HEK293 (cell line): ENCODE measurements around the gene ALMS1.
"Not testable (repeated sequence)": the region's sequence is repeated elsewhere in the genome, so short reads cannot be mapped to it uniquely, and the experiment has no call there.

Experiments
- CTCF ChIP-seq: fragments of 450-650 bp; formaldehyde crosslinking; IDR thresholded peaks from 2 replicates; pipeline ENCODE4 v1.5.1; 2016; ENCODE audit warnings: missing biosample characterization, missing genetic modification characterization
- HOXA7 ChIP-seq: sonication (generic); formaldehyde crosslinking; IDR thresholded peaks from 2 replicates; pipeline ENCODE4 v1.8.1; 2022; ENCODE audit warnings: missing genetic modification reagents, borderline replicate concordance
- REPIN1 ChIP-seq: fragments of 450-650 bp; formaldehyde crosslinking; IDR thresholded peaks from 2 replicates; pipeline ENCODE4 v1.5.1; 2017; ENCODE audit warnings: missing biosample characterization, missing genetic modification characterization, low read depth
- REST ChIP-seq: fragments of 450-650 bp; formaldehyde crosslinking; IDR thresholded peaks from 2 replicates; pipeline ENCODE4 v1.5.1; 2016; ENCODE audit warnings: missing biosample characterization, missing genetic modification characterization
- SETDB1 ChIP-seq: IDR thresholded peaks from one replicate; pipeline ENCODE4 v1.6.1; 2017; ENCODE audit warnings: mild to moderate bottlenecking, low read length, moderate library complexity, mixed read lengths; ENCODE audit not compliant: insufficient read length
- ZNF157 ChIP-seq: fragments of 450-650 bp; formaldehyde crosslinking; IDR thresholded peaks from 2 replicates; pipeline ENCODE4 v1.5.1; 2016; ENCODE audit warnings: missing biosample characterization, missing genetic modification characterization
- ZNF658 ChIP-seq: fragments of 450-650 bp; formaldehyde crosslinking; IDR thresholded peaks from 2 replicates; pipeline ENCODE4; 2016; ENCODE audit warnings: missing biosample characterization, missing genetic modification characterization
- ZNF670 ChIP-seq: fragments of 450-650 bp; formaldehyde crosslinking; IDR thresholded peaks from 2 replicates; pipeline ENCODE4 v1.5.1; 2016; ENCODE audit warnings: missing biosample characterization, missing genetic modification characterization, low read depth

GRCh38 chr2:73619925-73620324 is 234.3 kb downstream of the ALMS1 start:
- not testable (repeated sequence) for TF ChIP-seq CTCF (tag by site-specific recombination); ZNF157 (tag by site-specific recombination); ZNF670 (tag by site-specific recombination); REST; HOXA7; REPIN1 (tag by site-specific recombination); SETDB1; ZNF658
